ENCODE data around the gene NEU1. TPM values are rescaled to one million over a fixed set of nuclear protein-coding genes. Genes with fewer than 3 reads are reported as not detected.
"Not testable (repeated sequence)": the region's sequence is repeated elsewhere in the genome, so short reads cannot be mapped to it uniquely, and the experiment has no call there.

NEU1 gene
- polyA plus RNA-seq, 1 of the 3 experiments (the other 2 are of a cell fraction), result 43.0 TPM

DNA sequence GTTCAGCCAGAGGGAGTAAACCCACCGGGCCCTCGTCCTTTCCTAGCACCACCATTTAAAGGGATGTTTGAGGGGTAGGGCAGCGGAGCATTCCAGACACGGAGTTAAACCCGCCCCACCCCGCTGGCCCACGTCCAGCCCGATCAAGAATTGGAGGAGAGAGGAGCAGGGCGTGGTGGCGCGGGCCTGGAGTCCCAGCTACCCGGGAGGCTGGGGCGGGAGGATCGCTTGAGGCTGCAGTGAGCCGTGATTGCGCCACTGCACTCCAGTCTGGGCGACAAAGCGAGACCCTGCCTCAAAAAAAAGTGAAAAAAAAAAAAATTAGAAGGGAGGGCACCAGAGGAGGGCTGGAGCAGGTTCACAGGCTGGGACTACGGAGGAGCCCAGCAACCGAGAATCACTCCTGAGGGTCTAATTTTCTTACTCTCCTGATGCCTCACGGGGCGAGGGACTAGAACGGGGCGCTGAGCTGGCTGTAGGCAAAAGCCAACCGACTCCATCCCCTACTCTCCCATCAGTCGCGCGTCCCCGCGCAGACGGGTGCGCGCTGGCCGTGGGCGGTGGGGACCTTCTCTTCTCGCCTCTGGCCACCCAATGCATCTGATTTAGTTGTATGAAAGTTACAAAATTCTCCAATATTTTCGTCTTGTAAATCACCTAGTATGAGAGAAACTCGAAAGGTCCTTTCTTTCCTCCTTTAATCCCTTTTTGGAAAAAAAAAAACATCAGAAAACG lies 41.2 kb downstream of the NEU1 start:
- H2AFZ ChIP-seq (ENCODE audit: low read depth), result peak overlapping the region; percentile 82
- H4K20me1 ChIP-seq (ENCODE audit: insufficient read depth), result no peaks in the 10 kb centered on the region
- peak; percentile 62 for DNase-seq
- peak overlapping the region; percentile 45 for H3K9ac ChIP-seq
- ChIA-PET CTCF (interaction anchor here (0.7 to 0.8 kb wide), 2 partner anchors 92 to 140 kb away, joined by 3 to 4 read pairs; partner anchors contain the start of genes DDAH2 and LY6G5C), POLR2A (no interaction called here)
- H3F3A ChIP-seq (replicated peaks; ENCODE audit: insufficient read depth), result peaks cover 7% of the 10 kb centered on the region
- no peaks in the 10 kb centered on the region for H3K36me3 ChIP-seq (replicated peaks in 1 of 2; ENCODE audit: control insufficient read depth in 1 of 2, insufficient read depth in 2 of 2, low read length in 1 of 2)
- H3K79me2 ChIP-seq (ENCODE audit: insufficient read depth), result peaks cover 10% of the 10 kb centered on the region
- no peaks in the 10 kb centered on the region for H3K27me3 ChIP-seq (ENCODE audit: insufficient read depth)
- H3K9me3 ChIP-seq, result no peaks in the 10 kb centered on the region
- no peaks in the 10 kb centered on the region for H3K9me2 ChIP-seq
- H3K4me3 ChIP-seq (ENCODE audit: low read depth in 2 of 2, low read length in 1 of 2), result peak overlapping the region; percentile 44; a peak in 3 of 4 replicates
- H3K27ac ChIP-seq (ENCODE audit: low read depth in 2 of 2, low read length in 1 of 2), result peak overlapping the region; percentile 48 to 64; a peak in 3 of 4 replicates
- TF ChIP-seq NRF1 (IDR thresholded peaks at IDR 0.05; ENCODE audit: low read depth, low read length) (0 out of 2 replicates have a peak, but pooled peaks have one; percentile 15), POLR2AphosphoS5 (IDR thresholded peaks at IDR 0.05; ENCODE audit: low read depth, low read length) (no peak; the same call in 1 of the 2 replicates), TAF1 (IDR thresholded peaks at IDR 0.05; ENCODE audit: borderline replicate concordance, low read depth, low read length) (0 out of 2 replicates have a peak, but pooled peaks have one; percentile 42), ELF1 (IDR thresholded peaks at IDR 0.05) (no peak), JUND (IDR thresholded peaks at IDR 0.05) (no peak), TCF12 (IDR thresholded peaks at IDR 0.05) (no peak)
- TF ChIP-seq, protein P1, sequence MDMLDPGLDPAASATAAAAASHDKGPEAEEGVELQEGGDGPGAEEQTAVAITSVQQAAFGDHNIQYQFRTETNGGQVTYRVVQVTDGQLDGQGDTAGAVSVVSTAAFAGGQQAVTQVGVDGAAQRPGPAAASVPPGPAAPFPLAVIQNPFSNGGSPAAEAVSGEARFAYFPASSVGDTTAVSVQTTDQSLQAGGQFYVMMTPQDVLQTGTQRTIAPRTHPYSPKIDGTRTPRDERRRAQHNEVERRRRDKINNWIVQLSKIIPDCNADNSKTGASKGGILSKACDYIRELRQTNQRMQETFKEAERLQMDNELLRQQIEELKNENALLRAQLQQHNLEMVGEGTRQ (IDR thresholded peaks at IDR 0.05; ENCODE audit: borderline replicate concordance, low read depth, low read length), result no peak
- TF ChIP-seq, protein P2, sequence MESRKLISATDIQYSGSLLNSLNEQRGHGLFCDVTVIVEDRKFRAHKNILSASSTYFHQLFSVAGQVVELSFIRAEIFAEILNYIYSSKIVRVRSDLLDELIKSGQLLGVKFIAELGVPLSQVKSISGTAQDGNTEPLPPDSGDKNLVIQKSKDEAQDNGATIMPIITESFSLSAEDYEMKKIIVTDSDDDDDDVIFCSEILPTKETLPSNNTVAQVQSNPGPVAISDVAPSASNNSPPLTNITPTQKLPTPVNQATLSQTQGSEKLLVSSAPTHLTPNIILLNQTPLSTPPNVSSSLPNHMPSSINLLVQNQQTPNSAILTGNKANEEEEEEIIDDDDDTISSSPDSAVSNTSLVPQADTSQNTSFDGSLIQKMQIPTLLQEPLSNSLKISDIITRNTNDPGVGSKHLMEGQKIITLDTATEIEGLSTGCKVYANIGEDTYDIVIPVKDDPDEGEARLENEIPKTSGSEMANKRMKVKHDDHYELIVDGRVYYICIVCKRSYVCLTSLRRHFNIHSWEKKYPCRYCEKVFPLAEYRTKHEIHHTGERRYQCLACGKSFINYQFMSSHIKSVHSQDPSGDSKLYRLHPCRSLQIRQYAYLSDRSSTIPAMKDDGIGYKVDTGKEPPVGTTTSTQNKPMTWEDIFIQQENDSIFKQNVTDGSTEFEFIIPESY (IDR thresholded peaks at IDR 0.05; ENCODE audit: borderline replicate concordance, low read depth), result no peak
- peaks cover 0 to 2% of the 10 kb centered on the region in 2 experiments; a peak in 1 of 4 replicates for H3K4me1 ChIP-seq (ENCODE audit: control insufficient read depth in 1 of 2, insufficient read depth in 2 of 2, low read depth in 1 of 2, low read length in 1 of 2)
- WGBS (ENCODE audit: low lambda C conversion rate), result 6% methylated on average over 6 of the region's 39 CpGs
- peak overlapping the region; percentile 70 for H3K4me2 ChIP-seq

DNA sequence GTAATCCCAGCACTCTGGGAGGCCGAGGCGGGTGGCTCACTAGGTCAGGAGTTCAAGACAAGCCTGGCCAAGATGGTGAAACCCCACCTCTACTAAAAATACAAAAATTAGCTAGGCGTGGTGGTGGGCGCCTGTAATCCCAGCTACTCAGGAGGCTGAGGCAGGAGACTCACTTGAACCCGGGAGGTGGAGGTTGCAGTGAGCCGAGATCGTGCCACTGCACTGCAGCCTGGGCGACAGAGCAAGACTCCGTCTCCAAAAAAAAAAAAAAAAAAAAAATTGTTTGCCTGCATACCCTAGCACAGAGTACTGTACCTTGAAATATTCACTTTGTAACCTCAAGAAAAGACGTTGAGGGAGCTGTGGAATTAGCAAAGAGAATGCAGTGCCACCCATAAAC lies 42.2 kb downstream of the NEU1 start:
- H3K27me3 ChIP-seq (ENCODE audit: insufficient read depth); H4K20me1 ChIP-seq (ENCODE audit: insufficient read depth); H3K4me1 ChIP-seq (ENCODE audit: control insufficient read depth in 1 of 2, insufficient read depth in 2 of 2, low read depth in 1 of 2, low read length in 1 of 2); H3K4me2 ChIP-seq; H3K36me3 ChIP-seq (replicated peaks in 1 of 2; ENCODE audit: control insufficient read depth in 1 of 2, insufficient read depth in 2 of 2, low read length in 1 of 2); H3K9ac ChIP-seq; H3K9me3 ChIP-seq; H3K27ac ChIP-seq (ENCODE audit: low read depth in 2 of 2, low read length in 1 of 2); POLR2A ChIA-PET; H3F3A ChIP-seq (replicated peaks; ENCODE audit: insufficient read depth); H3K4me3 ChIP-seq (ENCODE audit: low read depth in 2 of 2, low read length in 1 of 2); H2AFZ ChIP-seq (ENCODE audit: low read depth); DNase-seq; H3K9me2 ChIP-seq: not testable (repeated sequence)
- 90% methylated on average over 10 of the region's 10 CpGs for WGBS (ENCODE audit: low lambda C conversion rate)
- CTCF ChIA-PET, result interaction anchor here (0.7 kb wide), 1 partner anchor 127 kb away, joined by 3 read pairs; no protein-coding TSS in a partner anchor
- peaks cover 10% of the 10 kb centered on the region for H3K79me2 ChIP-seq (ENCODE audit: insufficient read depth)
